IMR-90 (cell line): ENCODE data around the gene CFAP91. TPM values are rescaled to one million over a fixed set of nuclear protein-coding genes. Genes with fewer than 3 reads are reported as not detected.

Source experiments
- ATAC-seq: fragments of 200-7000 bp; cut with Tn5 transposase; 2 replicates; pipeline ENCODE4 v1.9.1; 2020; ENCODE audit warnings: low read depth, mild to moderate bottlenecking, moderate library complexity
- BruUV-seq: library from RNA; stranded (reverse); fragments of 400-500 nt; replicated peaks from 2 replicates; lab custom pipeline; 2021; lab: Mats Ljungman, UMichigan
- CTCF ChIA-PET: fragments of 300-600 bp; formaldehyde crosslinking; extraction: SDS; loops from one replicate; lab custom pipeline; 2021; ENCODE audit warnings: antibody characterized with exemption; lab: Yijun Ruan, JAX
- POLR2A ChIA-PET: fragments of 300-600 bp; sonication (Branson Sonifier 250); formaldehyde crosslinking; loops from one replicate; lab custom pipeline; 2022; ENCODE audit warnings: antibody characterized with exemption; ENCODE audit not compliant: unreplicated experiment; lab: Charles Lee
- DNase-seq: peaks from one replicate; pipeline ENCODE4 v3.0.0; 2013
- H2AFZ ChIP-seq: replicated peaks from 2 replicates; pipeline ENCODE3; 2013; ENCODE audit warnings: low read length, mild to moderate bottlenecking; ENCODE audit not compliant: poor library complexity
- H2AK5ac ChIP-seq: 2 replicates; pipeline ENCODE4 v1.6.1; 2013; ENCODE audit warnings: low read depth, low read length, inconsistent platforms
- H2AK9ac ChIP-seq: replicated peaks from 2 replicates; pipeline ENCODE3; 2013; ENCODE audit warnings: mild to moderate bottlenecking, low read depth, low read length, moderate library complexity; ENCODE audit not compliant: poor library complexity
- H2BK120ac ChIP-seq: 2 replicates; pipeline ENCODE4 v1.6.1; 2013; ENCODE audit warnings: low read depth, low read length, inconsistent platforms
- H2BK15ac ChIP-seq: 3 replicates; pipeline ENCODE4 v1.6.1; 2013; ENCODE audit warnings: low read depth, low read length, inconsistent platforms
- H2BK20ac ChIP-seq: 2 replicates; pipeline ENCODE4 v1.6.1; 2013; ENCODE audit warnings: low read depth, mild to moderate bottlenecking, inconsistent platforms, low read length, moderate library complexity
- H2BK5ac ChIP-seq: 2 replicates; pipeline ENCODE4 v1.6.1; 2013; ENCODE audit warnings: mild to moderate bottlenecking, low read depth, low read length, inconsistent platforms; ENCODE audit not compliant: poor library complexity, severe bottlenecking
- H3K14ac ChIP-seq: replicated peaks from 2 replicates; pipeline ENCODE4 v1.6.1; 2013; ENCODE audit warnings: low read depth, low read length, inconsistent platforms
- H3K18ac ChIP-seq: 2 replicates; pipeline ENCODE4 v1.6.1; 2013; ENCODE audit warnings: low read depth, low read length, control low read depth
- H3K23ac ChIP-seq: 2 replicates; pipeline ENCODE4 v1.6.1; 2013; ENCODE audit warnings: low read depth, low read length, inconsistent platforms
- H3K27ac ChIP-seq: 2 replicates; pipeline ENCODE4 v1.5.1; 2013; ENCODE audit warnings: mild to moderate bottlenecking, control low read depth, low read length; ENCODE audit not compliant: insufficient read depth
- H3K27me3 ChIP-seq: 2 replicates; pipeline ENCODE4 v1.6.1; 2013; ENCODE audit warnings: low read length; ENCODE audit not compliant: control insufficient read depth, insufficient read depth
- H3K36me3 ChIP-seq: 2 replicates; pipeline ENCODE4 v1.6.1; 2013; ENCODE audit warnings: low read length, mixed read lengths; ENCODE audit not compliant: control insufficient read depth, insufficient read depth
- H3K4ac ChIP-seq: 2 replicates; pipeline ENCODE4 v1.6.1; 2013; ENCODE audit warnings: low read depth, low read length, inconsistent platforms
- H3K4me1 ChIP-seq: 2 replicates; pipeline ENCODE4 v1.6.1; 2013; ENCODE audit warnings: low read length, mixed read lengths; ENCODE audit not compliant: control insufficient read depth, insufficient read depth
- H3K4me2 ChIP-seq: 2 replicates; pipeline ENCODE4 v1.6.1; 2013; ENCODE audit warnings: low read depth, mild to moderate bottlenecking, control low read depth, low read length, moderate library complexity
- H3K4me3 ChIP-seq: 2 replicates; pipeline ENCODE4 v1.5.1; 2013; ENCODE audit warnings: low read depth, mild to moderate bottlenecking, control low read depth, low read length, moderate library complexity; ENCODE audit not compliant: insufficient read depth
- H3K56ac ChIP-seq: 2 replicates; pipeline ENCODE4 v1.6.1; 2013; ENCODE audit warnings: low read length, inconsistent platforms; ENCODE audit not compliant: insufficient read depth; ENCODE audit errors: extremely low read depth
- H3K79me1 ChIP-seq, 2 experiments: 2 replicates each; pipeline ENCODE4 v1.6.1; 2013; ENCODE audit warnings: low read length in 2 of 2, inconsistent platforms in 1 of 2, low read depth in 1 of 2
- H3K9ac ChIP-seq: 2 replicates; pipeline ENCODE4 v1.6.1; 2013; ENCODE audit warnings: low read depth, low read length, control low read depth
- H3K9me1 ChIP-seq: 2 replicates; pipeline ENCODE4 v1.6.1; 2013; ENCODE audit warnings: low read length, inconsistent platforms; ENCODE audit not compliant: insufficient read depth
- H3K9me3 ChIP-seq: 2 replicates; pipeline ENCODE4 v1.6.1; 2013; ENCODE audit warnings: low read length; ENCODE audit not compliant: control insufficient read depth, insufficient read depth
- H4K20me1 ChIP-seq: 2 replicates; pipeline ENCODE4 v1.6.1; 2013; ENCODE audit warnings: low read length, inconsistent platforms; ENCODE audit not compliant: insufficient read depth
- H4K5ac ChIP-seq: 2 replicates; pipeline ENCODE4 v1.6.1; 2013; ENCODE audit warnings: mild to moderate bottlenecking, low read depth, low read length, control low read depth
- H4K8ac ChIP-seq, 2 experiments: 2 replicates each; pipeline ENCODE4 v1.6.1; 2013; ENCODE audit warnings: low read depth in 2 of 2, low read length in 2 of 2, control low read depth in 1 of 2, inconsistent platforms in 1 of 2
- H4K91ac ChIP-seq: 2 replicates; pipeline ENCODE4 v1.6.1; 2013; ENCODE audit warnings: low read depth, low read length, inconsistent platforms; ENCODE audit not compliant: insufficient read depth
- SMC3 ChIP-seq: fragments of 150-350 bp; IDR thresholded peaks from 2 replicates; pipeline ENCODE4 v1.6.1; 2016; ENCODE audit warnings: low read depth, mild to moderate bottlenecking, antibody characterized with exemption, low read length, moderate library complexity
- WGBS, 2 experiments: methylation state at CpG; one replicate each; pipeline versions ENCODE4 v1.1.5 to v1.1.7; 2013; ENCODE audit warnings: missing lambda C conversion rate in 2 of 2; ENCODE audit not compliant: insufficient read length in 1 of 2; ENCODE audit errors: extremely low coverage in 2 of 2; 5-methylcytosine and 5-hydroxymethylcytosine counted together
- dilution Hi-C: fragments of 300-500 bp; cut with HindIII; formaldehyde crosslinking; loops from one replicate; pipeline ENCODE4 v1.14.3; 2018; ENCODE audit warnings: low sequenced_read_pairs; ENCODE audit not compliant: unreplicated experiment
- in situ Hi-C: fragments of 300-500 bp; cut with MboI; formaldehyde crosslinking; loops from 3 replicates; pipeline ENCODE4 v1.14.3; 2019; ENCODE audit warnings: low sequenced_read_pairs, inconsistent platforms, mixed read lengths
- intact Hi-C: fragments of 100-400 bp; cut with micrococcal nuclease; formaldehyde crosslinking; loops from 2 replicates; pipeline ENCODE4 v1.10.0; 2022
- polyA plus RNA-seq, 3 experiments: library from polyadenylated mRNA; depleted of rRNA; stranded (reverse); fragments of >200 nt; gene quantifications; 2 replicates each; pipeline ENCODE4 v1.2.3, GENCODE V29; 2012; ENCODE audit warnings: low replicate concordance in 1 of 3
- total RNA-seq: library from RNA; depleted of rRNA; stranded (reverse); fragments of >200 nt; gene quantifications from 2 replicates; pipeline ENCODE4 v1.2.3, GENCODE V29; 2012

CFAP91 gene
- total and polyA plus RNA-seq, 2 of the 4 experiments (the other 2 are of a cell fraction): not detected

GRCh38 chr3:119748991-119749390, 46.2 kb downstream of the CFAP91 start:
- H3K23ac ChIP-seq: no peak overlapping the region
- H3K9me1 ChIP-seq: no peaks in the 10 kb centered on the region
- H3K4me1 ChIP-seq: no peaks in the 10 kb centered on the region
- H3K27ac ChIP-seq: no peak overlapping the region
- dilution Hi-C loops: no loop called here
- no peaks in the 10 kb centered on the region for H3K9me3 ChIP-seq
- H3K14ac ChIP-seq: no peak overlapping the region
- CTCF ChIA-PET: no interaction called here
- no peak overlapping the region for H3K56ac ChIP-seq
- no peak overlapping the region for H4K8ac ChIP-seq
- no peaks in the 10 kb centered on the region for H4K20me1 ChIP-seq
- no peak overlapping the region for H3K4me3 ChIP-seq
- ATAC-seq: no peak
- TF ChIP-seq SMC3: no peak
- no peak for DNase-seq
- H2AK5ac ChIP-seq: no peak overlapping the region
- H2BK20ac ChIP-seq: no peak overlapping the region
- H3K79me1 ChIP-seq: no peaks in the 10 kb centered on the region
- H2AK9ac ChIP-seq: no peak overlapping the region
- no peak overlapping the region for H3K18ac ChIP-seq
- no TSS peak for BruUV-seq
- WGBS, 2 experiments: no CpG with 5 or more reads among the region's 1 CpG
- H2BK5ac ChIP-seq: no peak overlapping the region
- peaks cover 6% of the 10 kb centered on the region; the same call in 1 of the 2 replicates for H3K27me3 ChIP-seq
- no peak overlapping the region for H4K91ac ChIP-seq
- intact Hi-C loops: no loop called here
- H2AFZ ChIP-seq: no peak overlapping the region
- H3K36me3 ChIP-seq: no peaks in the 10 kb centered on the region
- H2BK15ac ChIP-seq: no peak overlapping the region
- POLR2A ChIA-PET: no interaction called here
- no peak overlapping the region for H3K9ac ChIP-seq
- H4K5ac ChIP-seq: no peak overlapping the region
- no peak overlapping the region for H2BK120ac ChIP-seq
- no peak overlapping the region for H3K4ac ChIP-seq
- in situ Hi-C loops: no loop called here
- H3K4me2 ChIP-seq: no peak overlapping the region
